ENCODE results near the gene GNAQ.

DNA sequence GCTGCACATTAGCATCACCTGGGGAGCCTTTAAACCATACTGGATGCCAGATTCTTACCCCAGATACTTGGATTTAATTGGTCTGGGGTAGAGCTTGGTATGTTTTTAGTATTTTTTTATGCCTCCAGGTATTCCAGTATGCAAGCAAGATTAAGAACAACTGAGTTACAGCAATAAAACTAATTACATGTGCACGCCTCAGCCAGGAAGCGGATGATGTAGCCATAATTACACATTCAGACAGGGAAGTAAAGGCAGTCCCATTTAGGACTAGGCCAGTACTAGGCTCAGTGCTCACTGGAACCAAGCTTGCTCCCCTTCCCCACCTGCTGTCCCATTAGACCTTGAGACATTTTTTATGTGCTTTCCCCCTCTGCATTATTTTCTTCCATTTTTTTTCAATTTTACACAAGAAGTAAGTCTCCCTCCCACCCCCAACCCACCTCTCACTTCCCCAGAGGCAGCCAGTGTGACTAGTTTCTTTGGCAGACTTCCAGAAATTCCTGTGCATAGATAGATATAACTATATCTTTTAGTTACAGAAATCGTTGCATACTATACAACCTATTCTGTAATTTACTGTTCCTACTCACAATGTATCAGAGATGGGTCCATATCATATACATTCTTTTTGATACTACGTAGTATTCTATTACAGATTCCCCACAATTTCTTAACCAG is 7.1 kb upstream of the GNAQ start:
- no peak for TF ChIP-seq EZH2phosphoT487 (IDR thresholded peaks at IDR 0.05; ENCODE audit: borderline replicate concordance)
- no peak for TF ChIP-seq CEBPB (IDR thresholded peaks at IDR 0.05; ENCODE audit: low read depth)
- TF ChIP-seq, protein P1, sequence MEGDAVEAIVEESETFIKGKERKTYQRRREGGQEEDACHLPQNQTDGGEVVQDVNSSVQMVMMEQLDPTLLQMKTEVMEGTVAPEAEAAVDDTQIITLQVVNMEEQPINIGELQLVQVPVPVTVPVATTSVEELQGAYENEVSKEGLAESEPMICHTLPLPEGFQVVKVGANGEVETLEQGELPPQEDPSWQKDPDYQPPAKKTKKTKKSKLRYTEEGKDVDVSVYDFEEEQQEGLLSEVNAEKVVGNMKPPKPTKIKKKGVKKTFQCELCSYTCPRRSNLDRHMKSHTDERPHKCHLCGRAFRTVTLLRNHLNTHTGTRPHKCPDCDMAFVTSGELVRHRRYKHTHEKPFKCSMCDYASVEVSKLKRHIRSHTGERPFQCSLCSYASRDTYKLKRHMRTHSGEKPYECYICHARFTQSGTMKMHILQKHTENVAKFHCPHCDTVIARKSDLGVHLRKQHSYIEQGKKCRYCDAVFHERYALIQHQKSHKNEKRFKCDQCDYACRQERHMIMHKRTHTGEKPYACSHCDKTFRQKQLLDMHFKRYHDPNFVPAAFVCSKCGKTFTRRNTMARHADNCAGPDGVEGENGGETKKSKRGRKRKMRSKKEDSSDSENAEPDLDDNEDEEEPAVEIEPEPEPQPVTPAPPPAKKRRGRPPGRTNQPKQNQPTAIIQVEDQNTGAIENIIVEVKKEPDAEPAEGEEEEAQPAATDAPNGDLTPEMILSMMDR (IDR thresholded peaks at IDR 0.05 in 2 of 3, conservative IDR thresholded peaks at IDR 0.05 in 1 of 3; ENCODE audit: borderline replicate concordance in 1 of 3, insufficient read depth in 1 of 3, low read depth in 2 of 3, low read length in 2 of 3): no peak
- TF ChIP-seq, protein P2, sequence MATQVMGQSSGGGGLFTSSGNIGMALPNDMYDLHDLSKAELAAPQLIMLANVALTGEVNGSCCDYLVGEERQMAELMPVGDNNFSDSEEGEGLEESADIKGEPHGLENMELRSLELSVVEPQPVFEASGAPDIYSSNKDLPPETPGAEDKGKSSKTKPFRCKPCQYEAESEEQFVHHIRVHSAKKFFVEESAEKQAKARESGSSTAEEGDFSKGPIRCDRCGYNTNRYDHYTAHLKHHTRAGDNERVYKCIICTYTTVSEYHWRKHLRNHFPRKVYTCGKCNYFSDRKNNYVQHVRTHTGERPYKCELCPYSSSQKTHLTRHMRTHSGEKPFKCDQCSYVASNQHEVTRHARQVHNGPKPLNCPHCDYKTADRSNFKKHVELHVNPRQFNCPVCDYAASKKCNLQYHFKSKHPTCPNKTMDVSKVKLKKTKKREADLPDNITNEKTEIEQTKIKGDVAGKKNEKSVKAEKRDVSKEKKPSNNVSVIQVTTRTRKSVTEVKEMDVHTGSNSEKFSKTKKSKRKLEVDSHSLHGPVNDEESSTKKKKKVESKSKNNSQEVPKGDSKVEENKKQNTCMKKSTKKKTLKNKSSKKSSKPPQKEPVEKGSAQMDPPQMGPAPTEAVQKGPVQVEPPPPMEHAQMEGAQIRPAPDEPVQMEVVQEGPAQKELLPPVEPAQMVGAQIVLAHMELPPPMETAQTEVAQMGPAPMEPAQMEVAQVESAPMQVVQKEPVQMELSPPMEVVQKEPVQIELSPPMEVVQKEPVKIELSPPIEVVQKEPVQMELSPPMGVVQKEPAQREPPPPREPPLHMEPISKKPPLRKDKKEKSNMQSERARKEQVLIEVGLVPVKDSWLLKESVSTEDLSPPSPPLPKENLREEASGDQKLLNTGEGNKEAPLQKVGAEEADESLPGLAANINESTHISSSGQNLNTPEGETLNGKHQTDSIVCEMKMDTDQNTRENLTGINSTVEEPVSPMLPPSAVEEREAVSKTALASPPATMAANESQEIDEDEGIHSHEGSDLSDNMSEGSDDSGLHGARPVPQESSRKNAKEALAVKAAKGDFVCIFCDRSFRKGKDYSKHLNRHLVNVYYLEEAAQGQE (IDR thresholded peaks at IDR 0.05; ENCODE audit: low read depth): no peak
- no peak for TF ChIP-seq SRF (IDR thresholded peaks at IDR 0.05; ENCODE audit: low read depth)
- no peak for TF ChIP-seq JUND (IDR thresholded peaks at IDR 0.05)
- no peak for TF ChIP-seq POLR2AphosphoS5 (IDR thresholded peaks at IDR 0.05; ENCODE audit: low read depth, low read length)
- TF ChIP-seq SIN3A (IDR thresholded peaks at IDR 0.05; ENCODE audit: low read depth): no peak
- no peak for TF ChIP-seq TCF7L2 (IDR thresholded peaks at IDR 0.05; ENCODE audit: borderline replicate concordance, extremely low read depth, insufficient read depth, insufficient read length)
- no peak for TF ChIP-seq ELF1 (IDR thresholded peaks at IDR 0.05; ENCODE audit: borderline replicate concordance, low read depth)
- TF ChIP-seq, protein P3, sequence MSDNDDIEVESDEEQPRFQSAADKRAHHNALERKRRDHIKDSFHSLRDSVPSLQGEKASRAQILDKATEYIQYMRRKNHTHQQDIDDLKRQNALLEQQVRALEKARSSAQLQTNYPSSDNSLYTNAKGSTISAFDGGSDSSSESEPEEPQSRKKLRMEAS (IDR thresholded peaks at IDR 0.05): no peak
- no peak for TF ChIP-seq YY1 (IDR thresholded peaks at IDR 0.05; ENCODE audit: extremely low read depth, insufficient replicate concordance, low read depth, low read length)
- no peak for TF ChIP-seq POLR2A (IDR thresholded peaks at IDR 0.05; ENCODE audit: borderline replicate concordance, extremely low read depth, insufficient read depth, insufficient read length)
